SK-N-DZ (cell line): ENCODE measurements around the gene ARHGAP23.

Experiments used
- DNase-seq: peaks from one replicate; pipeline ENCODE4 v3.0.0-alpha.2; 2015; ENCODE audit warnings: low spot score

ARHGAP23 gene

GRCh38 chr17:38549285-38549684 is 121.0 kb downstream of the ARHGAP23 start:
- DNase-seq: no peak

GRCh38 chr17:38550661-38551060 is 122.4 kb downstream of the ARHGAP23 start:
- no peak for DNase-seq

- DNase-seq: no peak
These were observed 122.9 kb downstream of the ARHGAP23 start for GRCh38 chr17:38551121-38551520.

- DNase-seq: no peak
These were observed 124.1 kb downstream of the ARHGAP23 start for GRCh38 chr17:38552343-38552742.

- no peak for DNase-seq
These were observed 126.4 kb downstream of the ARHGAP23 start for GRCh38 chr17:38554430-38555350.

GRCh38 chr17:38556239-38556638 is 128.0 kb downstream of the ARHGAP23 start:
- DNase-seq: no peak

- DNase-seq: no peak
These were observed 129.1 kb downstream of the ARHGAP23 start for GRCh38 chr17:38557396-38557795.

- DNase-seq: peak; percentile 93
These were observed 129.8 kb downstream of the ARHGAP23 start for GRCh38 chr17:38557836-38558727.

- DNase-seq: no peak
These were observed 130.4 kb downstream of the ARHGAP23 start for GRCh38 chr17:38558728-38559050.

GRCh38 chr17:38559051-38559879 is 131.0 kb downstream of the ARHGAP23 start:
- peak; percentile 91 for DNase-seq

- DNase-seq: no peak
These were observed 131.6 kb downstream of the ARHGAP23 start for GRCh38 chr17:38559880-38560230.

- DNase-seq: no peak
These were observed 132.4 kb downstream of the ARHGAP23 start for GRCh38 chr17:38560503-38561318.

GRCh38 chr17:38561416-38562214 is 133.4 kb downstream of the ARHGAP23 start:
- no peak for DNase-seq
